Peyer's patch (tissue), 4 donors: Measurements from ENCODE around the gene DPM2. TPM values are rescaled to one million over a fixed set of nuclear protein-coding genes. Genes with fewer than 3 reads are reported as not detected.
A peak's percentile ranks its signal among the peaks of the same experiment; 100 is the strongest.

Experiments used
- DNase-seq, 3 donors: peaks; one replicate each; pipeline ENCODE4 v3.0.0-alpha.2; 2017 to 2019
- H3K27ac ChIP-seq, 4 donors: fragments of 200-600 bp; sonication (generic); one replicate each; pipeline ENCODE4 v1.5.1; 2016 to 2019
- H3K27me3 ChIP-seq, 2 donors: fragments of 200-600 bp; sonication (generic); one replicate each; pipeline ENCODE4 v1.5.1; 2019
- H3K36me3 ChIP-seq, 3 donors: fragments of 200-600 bp; sonication (generic); one replicate each; pipeline ENCODE4 v1.5.1; 2016 to 2019
- H3K4me1 ChIP-seq, 4 donors: fragments of 200-600 bp; sonication (generic); one replicate each; pipeline ENCODE4 v1.5.1; 2016 to 2019
- H3K4me3 ChIP-seq, 4 donors: fragments of 200-600 bp; sonication (generic); 1 replicate in 3 of 4; 2 replicates in 1 of 4; pipeline ENCODE4 v1.5.1; 2016 to 2019; ENCODE audit warnings: mild to moderate bottlenecking in 1 of 4
- H3K9me3 ChIP-seq, 4 donors: fragments of 200-600 bp; sonication (generic); one replicate each; pipeline ENCODE4 v1.5.1; 2016 to 2019; ENCODE audit warnings: mild to moderate bottlenecking in 1 of 4
- CTCF ChIP-seq, 6 experiments: fragments of 450-650 bp in 4 of 6; fragments of 200-600 bp in 2 of 6; sonication (generic) in 1 of 6; IDR thresholded peaks; one replicate each; pipeline ENCODE4 v1.5.1; 2017 to 2019; ENCODE audit warnings: antibody characterized with exemption in 6 of 6, mild to moderate bottlenecking in 3 of 6, moderate library complexity in 1 of 6
- POLR2A ChIP-seq, 2 donors: fragments of 450-650 bp; IDR thresholded peaks; one replicate each; pipeline ENCODE4 v1.5.1; 2017; ENCODE audit warnings: antibody characterized with exemption in 2 of 2, mild to moderate bottlenecking in 2 of 2, moderate library complexity in 2 of 2
- total RNA-seq, 4 donors: library from RNA; depleted of rRNA; stranded (reverse); fragments of >200 nt; gene quantifications; one replicate each; pipeline ENCODE4 v1.1.0, GENCODE V29; 2016

Gene DPM2
- total RNA-seq, 4 donors from 2014 or later, result 20.6 to 27.3 (median 22.1) TPM

GRCh38 chr9:127977884-127978647 is 40.4 kb upstream of the DPM2 start:
- peak overlapping the region; percentile 91 to 97 (median 97) for H3K4me3 ChIP-seq
- peak in 2 of 3 donors; percentile 76 to 79 for DNase-seq
- no peaks in the 10 kb centered on the region for H3K36me3 ChIP-seq
- no peaks in the 10 kb centered on the region for H3K27me3 ChIP-seq
- H3K4me1 ChIP-seq, result peaks cover 6 to 57% (median 44%) of the 10 kb centered on the region in 4 donors
- H3K27ac ChIP-seq, result peak overlapping the region; percentile 95 to 99 (median 96)
- H3K9me3 ChIP-seq, result no peaks in the 10 kb centered on the region
- peak in 1 of 2 donors; percentile 12 for TF ChIP-seq POLR2A (IDR thresholded peaks at IDR 0.05)
- peak in 4 of 6 experiments; percentile 5 to 28 (median 16) for TF ChIP-seq CTCF (IDR thresholded peaks at IDR 0.05)

- no peaks in the 10 kb centered on the region for H3K36me3 ChIP-seq
- H3K27me3 ChIP-seq, result no peaks in the 10 kb centered on the region
- peak; percentile 42 to 43 for TF ChIP-seq POLR2A (IDR thresholded peaks at IDR 0.05)
- peak in 2 of 6 experiments; percentile 1 to 8 for TF ChIP-seq CTCF (IDR thresholded peaks at IDR 0.05)
- peaks cover 6 to 66% (median 50%) of the 10 kb centered on the region in 4 donors for H3K4me1 ChIP-seq
- H3K27ac ChIP-seq, result peak overlapping the region; percentile 95 to 99 (median 96)
- no peaks in the 10 kb centered on the region for H3K9me3 ChIP-seq
- peak overlapping the region; percentile 91 to 97 (median 97) for H3K4me3 ChIP-seq
- DNase-seq, result peak in 1 of 3 donors; percentile 69
Measured at GRCh38 chr9:127977009-127977883, 39.6 kb upstream of the DPM2 start.

- peak overlapping the region; percentile 95 to 99 (median 96) for H3K27ac ChIP-seq
- H3K27me3 ChIP-seq, result no peaks in the 10 kb centered on the region
- H3K4me3 ChIP-seq, result peak overlapping the region; percentile 91 to 97 (median 97)
- no peaks in the 10 kb centered on the region for H3K9me3 ChIP-seq
- no peaks in the 10 kb centered on the region for H3K36me3 ChIP-seq
- no peak for TF ChIP-seq POLR2A (IDR thresholded peaks at IDR 0.05)
- no peak for TF ChIP-seq CTCF (IDR thresholded peaks at IDR 0.05)
- H3K4me1 ChIP-seq, result peaks cover 6 to 70% (median 53%) of the 10 kb centered on the region in 4 donors
- peak; percentile 49 to 81 (median 79) for DNase-seq
Measured at GRCh38 chr9:127976498-127976897, 38.8 kb upstream of the DPM2 start.

- H3K27ac ChIP-seq, result peak overlapping the region; percentile 95 to 99 (median 96)
Measured at GRCh38 chr9:127975376-127976315, 38.0 kb upstream of the DPM2 start.

More at GRCh38 chr9:127975376-127976315, 38.0 kb upstream of the DPM2 start:
- DNase-seq, result peak in 1 of 3 donors; percentile 57
- peak overlapping the region; percentile 91 to 97 (median 97) for H3K4me3 ChIP-seq
- no peaks in the 10 kb centered on the region for H3K36me3 ChIP-seq
- peaks cover 6 to 75% (median 59%) of the 10 kb centered on the region in 4 donors for H3K4me1 ChIP-seq
- no peak for TF ChIP-seq CTCF (IDR thresholded peaks at IDR 0.05)
- peak in 1 of 2 donors; percentile 19 for TF ChIP-seq POLR2A (IDR thresholded peaks at IDR 0.05)
- H3K9me3 ChIP-seq, result no peaks in the 10 kb centered on the region
- H3K27me3 ChIP-seq, result no peaks in the 10 kb centered on the region
